H9 (cell line): ENCODE data around the gene OXSM. TPM values are rescaled to one million over a fixed set of nuclear protein-coding genes. Genes with fewer than 3 reads are reported as not detected.

ENCODE experiments used
- DNase-seq: peaks from one replicate; pipeline ENCODE4 v3.0.0-alpha.2; 2017
- H2AFZ ChIP-seq: one replicate; pipeline ENCODE4 v1.6.1; 2013; ENCODE audit warnings: mild to moderate bottlenecking, low read length, control low read depth, moderate library complexity
- H2AK5ac ChIP-seq: 2 replicates; pipeline ENCODE4 v1.6.1; 2013; ENCODE audit warnings: low read length, control low read depth, mixed read lengths; ENCODE audit not compliant: insufficient read length
- H2BK120ac ChIP-seq: one replicate; pipeline ENCODE4 v1.6.1; 2013; ENCODE audit warnings: low read depth, mild to moderate bottlenecking, low read length, control low read depth, inconsistent platforms; ENCODE audit not compliant: poor library complexity, severe bottlenecking
- H2BK12ac ChIP-seq: 2 replicates; pipeline ENCODE4 v1.6.1; 2013; ENCODE audit warnings: low read length, control low read depth, mixed read lengths, low read depth; ENCODE audit not compliant: insufficient read length
- H2BK15ac ChIP-seq: 2 replicates; pipeline ENCODE4 v1.6.1; 2013; ENCODE audit warnings: low read depth, low read length, control low read depth
- H2BK20ac ChIP-seq: one replicate; pipeline ENCODE4 v1.6.1; 2013; ENCODE audit warnings: low read depth, mild to moderate bottlenecking, low read length, control low read depth, inconsistent platforms; ENCODE audit not compliant: poor library complexity, severe bottlenecking
- H2BK5ac ChIP-seq: 2 replicates; pipeline ENCODE4 v1.6.1; 2013; ENCODE audit warnings: low read length, control low read depth, mixed read lengths; ENCODE audit not compliant: insufficient read length
- H3K14ac ChIP-seq: 2 replicates; pipeline ENCODE4 v1.6.1; 2013; ENCODE audit warnings: low read length, control low read depth; ENCODE audit not compliant: insufficient read depth
- H3K18ac ChIP-seq: 2 replicates; pipeline ENCODE4 v1.6.1; 2013; ENCODE audit warnings: low read depth, mild to moderate bottlenecking, mixed read lengths, low read length, control low read depth; ENCODE audit not compliant: insufficient read length
- H3K23ac ChIP-seq: 2 replicates; pipeline ENCODE4 v1.6.1; 2013; ENCODE audit warnings: low read length, control low read depth, mixed read lengths, low read depth; ENCODE audit not compliant: insufficient read length
- H3K23me2 ChIP-seq: 2 replicates; pipeline ENCODE4 v1.6.1; 2013; ENCODE audit warnings: low read depth, mild to moderate bottlenecking, mixed read lengths, low read length, control low read depth; ENCODE audit not compliant: insufficient read length, poor library complexity, severe bottlenecking
- H3K27ac ChIP-seq: 2 replicates; pipeline ENCODE4 v1.5.1; 2013; ENCODE audit warnings: low read length, control low read depth, mixed read lengths, low read depth; ENCODE audit not compliant: insufficient read length
- H3K27me3 ChIP-seq: 2 replicates; pipeline ENCODE4 v1.6.1; 2013; ENCODE audit warnings: low read length, control low read depth, inconsistent platforms; ENCODE audit not compliant: insufficient read depth
- H3K4ac ChIP-seq: 2 replicates; pipeline ENCODE4 v1.6.1; 2013; ENCODE audit warnings: low read depth, mild to moderate bottlenecking, control low read depth, inconsistent platforms, low read length, moderate library complexity
- H3K4me1 ChIP-seq: 2 replicates; pipeline ENCODE4 v1.6.1; 2013; ENCODE audit warnings: low read length, control low read depth, inconsistent platforms; ENCODE audit not compliant: insufficient read depth
- H3K4me2 ChIP-seq: 2 replicates; pipeline ENCODE4 v1.6.1; 2013; ENCODE audit warnings: low read length, control low read depth, mixed read lengths; ENCODE audit not compliant: insufficient read length, insufficient read depth
- H3K56ac ChIP-seq: 2 replicates; pipeline ENCODE4 v1.6.1; 2013; ENCODE audit warnings: low read depth, mild to moderate bottlenecking, mixed read lengths, low read length, control low read depth; ENCODE audit not compliant: insufficient read length
- H3K79me1 ChIP-seq: 2 replicates; pipeline ENCODE4 v1.6.1; 2013; ENCODE audit warnings: low read depth, mild to moderate bottlenecking, moderate library complexity, low read length, control low read depth, inconsistent platforms; ENCODE audit not compliant: insufficient read depth, poor library complexity, severe bottlenecking
- H3K79me2 ChIP-seq: 2 replicates; pipeline ENCODE4 v1.6.1; 2013; ENCODE audit warnings: low read length, control low read depth, inconsistent platforms; ENCODE audit not compliant: insufficient read depth
- H3K9ac ChIP-seq: 2 replicates; pipeline ENCODE4 v1.6.1; 2013; ENCODE audit warnings: low read length, control low read depth, mixed read lengths; ENCODE audit not compliant: insufficient read length; ENCODE audit errors: extremely low read depth
- H3K9me3 ChIP-seq: one replicate; pipeline ENCODE4 v1.6.1; 2013; ENCODE audit warnings: low read depth, low read length, inconsistent platforms; ENCODE audit not compliant: control insufficient read depth
- H3T11ph ChIP-seq: one replicate; pipeline ENCODE4 v1.6.1; 2013; ENCODE audit warnings: mild to moderate bottlenecking, low read length, control low read depth, inconsistent platforms
- H4K20me1 ChIP-seq: one replicate; pipeline ENCODE4 v1.6.1; 2013; ENCODE audit not compliant: control insufficient read depth, insufficient read length, insufficient read depth
- H4K5ac ChIP-seq: 2 replicates; pipeline ENCODE4 v1.6.1; 2013; ENCODE audit warnings: low read depth, mild to moderate bottlenecking, mixed read lengths, low read length, control low read depth; ENCODE audit not compliant: insufficient read length
- H4K8ac ChIP-seq: replicated peaks from 2 replicates; pipeline ENCODE4 v1.6.1; 2013; ENCODE audit warnings: low read length, control low read depth, mixed read lengths, low read depth; ENCODE audit not compliant: insufficient read length
- H4K91ac ChIP-seq: 2 replicates; pipeline ENCODE4 v1.6.1; 2013; ENCODE audit warnings: low read depth, mild to moderate bottlenecking, moderate library complexity, mixed read lengths, low read length, control low read depth; ENCODE audit not compliant: insufficient read length
- H3K27ac Mint-ChIP-seq, 3 experiments: 2 replicates in 2 of 3; 3 replicates in 1 of 3; pipeline ENCODE4 v1.8.0; 2020 to 2021; ENCODE audit warnings: mixed read lengths in 3 of 3, mild to moderate bottlenecking in 1 of 3, moderate library complexity in 1 of 3
- H3K27me3 Mint-ChIP-seq: 2 replicates; pipeline ENCODE4 v1.8.0; 2021; ENCODE audit warnings: low read depth, mild to moderate bottlenecking, moderate library complexity, mixed read lengths
- H3K36me3 Mint-ChIP-seq, 3 experiments: 2 replicates in 2 of 3; 3 replicates in 1 of 3; pipeline ENCODE4 v1.8.0; 2020 to 2021; ENCODE audit warnings: low read depth in 3 of 3, mixed read lengths in 3 of 3; ENCODE audit not compliant: insufficient read depth in 1 of 3
- H3K4me1 Mint-ChIP-seq, 2 experiments: 2 replicates each; pipeline ENCODE4 v1.8.0; 2020; ENCODE audit warnings: mixed read lengths in 2 of 2
- H3K4me3 Mint-ChIP-seq, 2 experiments: 2 replicates in 1 of 2; 3 replicates in 1 of 2; pipeline ENCODE4 v1.8.0; 2020 to 2021; ENCODE audit warnings: mild to moderate bottlenecking in 2 of 2, mixed read lengths in 2 of 2, moderate library complexity in 1 of 2
- H3K9me3 Mint-ChIP-seq, 2 experiments: 2 replicates in 1 of 2; 3 replicates in 1 of 2; pipeline ENCODE4 v1.8.0; 2020; ENCODE audit warnings: mild to moderate bottlenecking in 2 of 2, mixed read lengths in 2 of 2, moderate library complexity in 1 of 2
- CTCF ChIP-seq: fragments of 200-600 bp; sonication (generic); conservative IDR thresholded peaks from 3 replicates; pipeline ENCODE4 v1.8.0; 2021; ENCODE audit warnings: antibody characterized with exemption, mild to moderate bottlenecking
- total RNA-seq: library from RNA; stranded (reverse); gene quantifications from 2 replicates; pipeline ENCODE4 v1.2.1, GENCODE V29; 2021

The OXSM gene
- total RNA-seq, 1 experiment from 2014 or later: 2.5 TPM

- Histone ChIP-seq H2BK5ac (no peak overlapping the region), H3K18ac (no peak overlapping the region), H3K56ac (no peak overlapping the region), H3K27me3 (no peaks in the 10 kb centered on the region), H3K9ac (no peak overlapping the region), H3T11ph (no peak overlapping the region), H3K4me1 (no peaks in the 10 kb centered on the region), H2BK20ac (no peak overlapping the region), H4K91ac (no peak overlapping the region), H3K79me2 (no peaks in the 10 kb centered on the region), H3K23me2 (no peaks in the 10 kb centered on the region), H2BK120ac (no peak overlapping the region), H3K14ac (no peak overlapping the region), H2AK5ac (no peak overlapping the region), H3K79me1 (no peaks in the 10 kb centered on the region), H3K27ac (no peak overlapping the region), H3K23ac (no peak overlapping the region), H4K8ac (no peak overlapping the region), H3K9me3 (no peaks in the 10 kb centered on the region), H2BK12ac (no peak overlapping the region), H4K5ac (no peak overlapping the region), H3K4ac (no peak overlapping the region), H4K20me1 (no peaks in the 10 kb centered on the region), H2BK15ac (no peak overlapping the region), H2AFZ (no peak overlapping the region), H3K4me2 (no peak overlapping the region)
- no peak for DNase-seq
- Mint-ChIP-seq H3K27me3 (peaks cover 3% of the 10 kb centered on the region; the same call in 1 of the 2 replicates), H3K4me3 (no peak overlapping the region), H3K36me3 (no peaks in the 10 kb centered on the region), H3K27ac (no peak overlapping the region), H3K9me3 (peaks cover 0 to 5% of the 10 kb centered on the region in 2 experiments; a peak in 1 of 5 replicates), H3K4me1 (peaks cover 10 to 11% of the 10 kb centered on the region in 2 experiments; a peak in 3 of 4 replicates)
- TF ChIP-seq CTCF: no peak
These were observed 44.5 kb downstream of the OXSM start for GRCh38 chr3:25834346-25834745.
